Measurements from ENCODE around the gene ACOD1.

The ACOD1 gene

GRCh38 chr13:76993021-76993420 lies 44.7 kb downstream of the ACOD1 start:
- no peak for DNase-seq

GRCh38 chr13:76993473-76993872 lies 45.2 kb downstream of the ACOD1 start:
- no peak for DNase-seq

- no peak for DNase-seq
Measured at GRCh38 chr13:76994281-76994680, 46.0 kb downstream of the ACOD1 start.

- no peak for DNase-seq
Measured at GRCh38 chr13:77000475-77000874, 52.2 kb downstream of the ACOD1 start.

GRCh38 chr13:77001540-77001939 lies 53.2 kb downstream of the ACOD1 start:
- DNase-seq: no peak

GRCh38 chr13:77001963-77002587 lies 53.8 kb downstream of the ACOD1 start:
- DNase-seq: no peak

GRCh38 chr13:77002590-77003190 lies 54.4 kb downstream of the ACOD1 start:
- DNase-seq: no peak

All from NCI-H2081 treated with DMSO at 0.1 percent for 48 hours (cell line).